ENCODE results near the gene KHDC1L.
"Not testable (repeated sequence)": the region's sequence is repeated elsewhere in the genome, so short reads cannot be mapped to it uniquely, and the experiment has no call there.

The KHDC1L gene

DNA sequence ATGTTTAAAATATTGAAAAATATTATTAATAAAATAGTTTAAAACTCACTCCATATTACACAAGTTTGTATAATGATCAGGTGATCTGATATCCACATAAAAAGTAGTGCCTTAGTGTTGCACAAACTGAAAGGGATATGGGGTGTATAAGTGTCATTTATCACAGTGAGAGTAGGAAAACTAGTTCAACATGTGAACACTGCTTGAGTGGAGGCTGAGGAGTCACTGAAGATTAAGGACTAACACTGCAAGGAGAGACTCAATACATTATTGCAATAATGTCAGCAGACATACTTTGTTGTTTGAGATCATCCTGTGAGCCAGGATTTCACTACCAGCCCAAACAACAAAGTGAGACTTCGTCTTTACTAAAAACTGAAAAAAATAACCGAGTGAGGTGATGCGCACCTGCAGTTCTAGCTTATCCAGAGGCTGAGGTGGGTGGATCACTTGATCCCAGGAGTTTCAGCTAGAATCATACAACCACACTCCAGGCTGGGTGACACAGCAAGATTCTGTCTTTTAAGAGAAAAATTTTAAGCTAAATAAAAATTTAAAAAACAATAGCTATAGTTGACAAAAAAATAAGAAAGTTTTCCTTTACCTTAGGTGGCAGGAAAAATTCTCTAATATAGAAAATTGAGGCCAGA is 2.4 kb upstream of the KHDC1L start:
- DNase-seq (ENCODE audit: low read depth, low spot score): no peak
- H3K4me3 ChIP-seq: no peak overlapping the region
- no peak overlapping the region for H3K9ac ChIP-seq (ENCODE audit: insufficient read length)
- H3K9me3 ChIP-seq (ENCODE audit: low read depth, low read length): no peaks in the 10 kb centered on the region
- no peak overlapping the region for H3K27ac ChIP-seq
- no peaks in the 10 kb centered on the region for H3K36me3 ChIP-seq (ENCODE audit: insufficient read depth, low read length)
- TF ChIP-seq POLR2AphosphoS5 (IDR thresholded peaks at IDR 0.05; ENCODE audit: borderline replicate concordance, low read depth, low read length): no peak
- TF ChIP-seq EZH2 (IDR thresholded peaks at IDR 0.05): no peak
- TF ChIP-seq FOXP2 (optimal IDR thresholded peaks at IDR 0.05; ENCODE audit: control extremely low read depth, extremely low read length, insufficient read depth): no peak

DNA sequence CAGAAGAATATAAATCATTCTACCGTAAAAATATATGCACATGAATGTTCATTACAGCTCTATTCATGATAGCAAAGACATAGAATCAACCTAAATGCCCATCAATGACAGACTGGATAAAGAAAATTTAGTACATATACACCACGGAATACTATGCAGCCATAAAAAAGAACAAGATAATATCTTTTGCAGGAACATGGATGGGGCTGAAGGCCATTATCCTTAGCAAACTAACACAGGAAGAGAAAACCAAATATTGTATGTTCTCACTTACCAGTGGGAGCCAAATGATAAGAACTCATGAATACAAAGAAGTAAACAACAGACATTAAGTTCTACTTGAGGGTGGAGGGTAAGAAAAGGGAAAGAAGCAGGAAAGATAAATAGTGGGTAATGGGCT is 8.4 kb downstream of the KHDC1L start:
- DNase-seq (ENCODE audit: low read depth, low spot score): no peak
- Histone ChIP-seq H3K4me3 (no peak overlapping the region), H3K9me3 (ENCODE audit: low read depth, low read length) (no peaks in the 10 kb centered on the region), H3K36me3 (ENCODE audit: insufficient read depth, low read length) (no peaks in the 10 kb centered on the region), H3K9ac (ENCODE audit: insufficient read length) (no peak overlapping the region), H3K27ac (no peak overlapping the region)
- TF ChIP-seq POLR2AphosphoS5 (IDR thresholded peaks at IDR 0.05; ENCODE audit: borderline replicate concordance, low read depth, low read length) (no peak), FOXP2 (optimal IDR thresholded peaks at IDR 0.05; ENCODE audit: control extremely low read depth, extremely low read length, insufficient read depth) (no peak), EZH2 (IDR thresholded peaks at IDR 0.05) (no peak)

DNA sequence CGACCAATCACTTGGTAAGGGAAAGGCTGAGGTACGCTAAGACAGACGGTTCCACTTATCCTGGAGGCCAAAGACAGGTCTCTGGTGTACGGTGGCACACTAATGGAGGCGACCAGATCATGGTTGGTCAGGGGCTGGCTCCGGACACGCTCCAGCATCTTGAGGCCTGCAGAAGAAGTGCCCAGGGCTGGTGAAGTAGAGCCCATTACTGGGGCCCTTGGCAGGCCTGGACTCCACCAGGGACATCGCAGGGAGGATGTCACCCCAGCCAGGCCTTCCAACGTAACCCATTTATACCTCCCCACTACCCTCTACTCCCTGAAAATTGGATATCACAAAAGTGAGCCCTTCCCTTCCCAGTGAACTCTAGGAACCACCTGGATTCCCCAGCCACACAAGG is 16.2 kb downstream of the KHDC1L start:
- Histone ChIP-seq H3K4me3 (no peak overlapping the region), H3K27ac (no peak overlapping the region), H3K9me3 (ENCODE audit: low read depth, low read length) (no peaks in the 10 kb centered on the region), H3K9ac (ENCODE audit: insufficient read length) (no peak overlapping the region), H3K36me3 (ENCODE audit: insufficient read depth, low read length) (no peaks in the 10 kb centered on the region)
- DNase-seq (ENCODE audit: low read depth, low spot score): no peak
- TF ChIP-seq FOXP2 (optimal IDR thresholded peaks at IDR 0.05; ENCODE audit: control extremely low read depth, extremely low read length, insufficient read depth) (no peak), EZH2 (IDR thresholded peaks at IDR 0.05) (no peak), POLR2AphosphoS5 (IDR thresholded peaks at IDR 0.05; ENCODE audit: borderline replicate concordance, low read depth, low read length) (no peak)

DNA sequence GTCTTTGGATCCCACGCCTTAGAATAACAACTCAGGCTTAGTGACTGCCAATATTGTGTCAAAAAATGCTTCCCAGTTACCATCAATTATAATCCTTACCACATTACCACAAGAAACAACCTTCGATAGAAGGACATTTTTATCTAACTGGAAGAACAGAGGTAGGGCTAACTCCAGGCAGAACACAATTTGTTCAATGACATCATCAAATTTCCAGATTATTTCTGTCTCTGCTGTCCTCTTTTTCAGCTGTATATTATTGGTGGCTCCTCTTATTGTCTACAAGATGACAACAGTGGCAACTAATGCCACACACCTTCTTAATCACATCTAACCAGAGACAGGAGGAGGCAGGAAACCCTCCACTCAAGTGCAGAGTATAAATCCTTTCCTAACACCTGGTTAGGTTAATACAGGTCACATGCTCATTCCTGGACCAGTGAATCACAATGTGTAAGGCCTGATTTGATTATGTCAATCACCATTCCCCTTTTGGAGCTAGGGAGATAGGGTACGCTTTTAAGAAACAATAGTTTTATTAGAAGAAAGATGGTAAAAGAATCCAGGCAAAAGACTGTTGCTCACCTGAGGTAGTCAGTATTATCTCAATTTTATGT is 18.0 kb downstream of the KHDC1L start:
- Histone ChIP-seq H3K36me3 (ENCODE audit: insufficient read depth, low read length) (no peaks in the 10 kb centered on the region), H3K27ac (no peak overlapping the region), H3K9me3 (ENCODE audit: low read depth, low read length) (no peaks in the 10 kb centered on the region), H3K9ac (ENCODE audit: insufficient read length) (no peak overlapping the region), H3K4me3 (no peak overlapping the region)
- TF ChIP-seq EZH2 (IDR thresholded peaks at IDR 0.05): no peak
- TF ChIP-seq POLR2AphosphoS5 (IDR thresholded peaks at IDR 0.05; ENCODE audit: borderline replicate concordance, low read depth, low read length): no peak
- no peak for TF ChIP-seq FOXP2 (optimal IDR thresholded peaks at IDR 0.05; ENCODE audit: control extremely low read depth, extremely low read length, insufficient read depth)
- no peak for DNase-seq (ENCODE audit: low read depth, low spot score)

DNA sequence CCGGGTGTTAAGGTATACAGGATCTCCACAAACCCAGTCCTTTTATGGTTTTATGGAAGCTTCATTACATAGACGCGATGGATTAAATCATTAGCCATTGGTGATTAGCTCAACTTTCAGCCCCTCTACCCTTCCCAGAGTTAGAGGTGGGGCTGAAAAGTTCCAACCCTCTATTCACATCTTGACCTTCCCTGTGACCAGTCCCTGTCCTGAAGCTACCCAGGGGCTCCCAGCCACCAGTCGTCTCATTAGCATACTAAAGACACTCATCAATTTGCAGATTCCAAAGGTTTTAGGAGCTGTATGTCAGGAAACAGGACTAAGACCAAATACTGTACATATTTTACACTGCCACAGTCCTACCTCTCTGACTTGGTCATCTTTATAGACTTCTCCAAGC is 21.0 kb downstream of the KHDC1L start:
- TF ChIP-seq EZH2 (IDR thresholded peaks at IDR 0.05): no peak
- Histone ChIP-seq H3K9ac (ENCODE audit: insufficient read length) (no peak overlapping the region), H3K36me3 (ENCODE audit: insufficient read depth, low read length) (no peaks in the 10 kb centered on the region), H3K4me3 (no peak overlapping the region), H3K27ac (no peak overlapping the region), H3K9me3 (ENCODE audit: low read depth, low read length) (no peaks in the 10 kb centered on the region)
- no peak for DNase-seq (ENCODE audit: low read depth, low spot score)

DNA sequence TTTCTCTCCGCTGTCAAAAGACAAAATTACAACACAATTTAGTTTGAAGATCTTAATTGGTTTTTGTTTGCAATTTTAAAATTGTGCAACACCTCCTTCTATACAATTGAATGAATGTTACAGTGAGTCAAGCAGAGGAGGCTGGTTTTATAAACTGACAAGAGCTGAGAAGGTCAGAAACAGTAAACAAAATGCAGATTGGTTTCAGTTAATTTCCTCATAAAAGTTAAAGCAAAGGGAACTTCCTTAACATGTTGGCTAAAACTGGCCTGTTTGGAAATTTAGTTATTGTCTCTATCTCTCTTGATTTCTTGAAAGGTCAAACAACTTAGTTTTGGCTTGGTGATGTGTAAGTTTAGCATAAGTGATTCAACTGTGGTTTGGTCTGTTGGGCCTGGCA is 22.2 kb downstream of the KHDC1L start:
- no peaks in the 10 kb centered on the region for H3K36me3 ChIP-seq (ENCODE audit: insufficient read depth, low read length)
- no peak overlapping the region for H3K9ac ChIP-seq (ENCODE audit: insufficient read length)
- no peaks in the 10 kb centered on the region for H3K9me3 ChIP-seq (ENCODE audit: low read depth, low read length)
- DNase-seq (ENCODE audit: low read depth, low spot score): no peak
- no peak overlapping the region for H3K4me3 ChIP-seq
- no peak for TF ChIP-seq FOXP2 (optimal IDR thresholded peaks at IDR 0.05; ENCODE audit: control extremely low read depth, extremely low read length, insufficient read depth)
- TF ChIP-seq EZH2 (IDR thresholded peaks at IDR 0.05): no peak
- no peak for TF ChIP-seq POLR2AphosphoS5 (IDR thresholded peaks at IDR 0.05; ENCODE audit: borderline replicate concordance, low read depth, low read length)
- no peak overlapping the region for H3K27ac ChIP-seq

DNA sequence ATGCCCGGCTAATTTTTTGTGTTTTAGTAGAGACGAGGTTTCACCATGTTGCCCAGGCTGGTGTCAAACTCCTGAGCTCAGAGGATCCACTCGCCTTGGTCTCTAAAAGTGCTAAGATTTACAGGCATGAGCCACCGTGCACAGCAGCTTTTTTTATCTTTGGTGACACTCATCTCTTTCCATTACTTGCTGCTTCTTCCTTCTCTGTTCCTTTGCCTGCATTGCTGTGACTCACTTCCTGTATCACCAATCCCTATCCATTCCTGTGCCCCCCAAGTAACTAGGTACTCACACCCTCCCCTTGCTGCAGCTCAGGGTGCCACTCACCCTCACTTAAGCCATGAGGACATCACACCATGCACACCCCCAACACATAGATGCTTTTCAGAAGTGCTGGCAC is 24.6 kb downstream of the KHDC1L start:
- H3K9ac ChIP-seq (ENCODE audit: insufficient read length): no peak overlapping the region
- no peak for TF ChIP-seq FOXP2 (optimal IDR thresholded peaks at IDR 0.05; ENCODE audit: control extremely low read depth, extremely low read length, insufficient read depth)
- TF ChIP-seq EZH2 (IDR thresholded peaks at IDR 0.05): no peak
- TF ChIP-seq POLR2AphosphoS5 (IDR thresholded peaks at IDR 0.05; ENCODE audit: borderline replicate concordance, low read depth, low read length): no peak
- DNase-seq (ENCODE audit: low read depth, low spot score): no peak
- no peaks in the 10 kb centered on the region for H3K36me3 ChIP-seq (ENCODE audit: insufficient read depth, low read length)
- H3K9me3 ChIP-seq (ENCODE audit: low read depth, low read length): no peaks in the 10 kb centered on the region
- H3K27ac ChIP-seq: no peak overlapping the region
- no peak overlapping the region for H3K4me3 ChIP-seq

DNA sequence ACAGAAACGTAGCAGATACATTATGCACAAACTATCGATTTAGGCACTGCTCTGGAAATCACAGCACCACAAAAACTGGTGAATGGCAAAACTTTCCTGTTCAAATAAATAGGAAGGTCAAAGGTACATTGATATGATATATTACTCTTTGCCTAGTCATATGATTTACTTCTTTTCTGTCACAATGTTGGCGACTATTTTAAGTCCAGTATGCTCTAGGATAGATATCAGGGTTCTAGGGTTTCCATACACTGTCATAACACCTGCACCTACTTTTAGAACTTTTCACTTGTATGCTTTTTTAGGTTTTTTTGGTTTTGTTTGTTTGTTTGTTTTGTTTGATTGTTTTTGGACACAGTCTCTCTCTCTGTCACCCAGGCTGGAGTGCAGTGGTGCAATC is 25.0 kb downstream of the KHDC1L start:
- TF ChIP-seq EZH2 (IDR thresholded peaks at IDR 0.05) (no peak), FOXP2 (optimal IDR thresholded peaks at IDR 0.05; ENCODE audit: control extremely low read depth, extremely low read length, insufficient read depth) (no peak), POLR2AphosphoS5 (IDR thresholded peaks at IDR 0.05; ENCODE audit: borderline replicate concordance, low read depth, low read length) (no peak)
- no peak overlapping the region for H3K9ac ChIP-seq (ENCODE audit: insufficient read length)
- DNase-seq (ENCODE audit: low read depth, low spot score): no peak
- no peaks in the 10 kb centered on the region for H3K9me3 ChIP-seq (ENCODE audit: low read depth, low read length)
- no peak overlapping the region for H3K4me3 ChIP-seq
- peaks cover 4% of the 10 kb centered on the region; the same call in 1 of the 2 replicates for H3K36me3 ChIP-seq (ENCODE audit: insufficient read depth, low read length)
- H3K27ac ChIP-seq: no peak overlapping the region

DNA sequence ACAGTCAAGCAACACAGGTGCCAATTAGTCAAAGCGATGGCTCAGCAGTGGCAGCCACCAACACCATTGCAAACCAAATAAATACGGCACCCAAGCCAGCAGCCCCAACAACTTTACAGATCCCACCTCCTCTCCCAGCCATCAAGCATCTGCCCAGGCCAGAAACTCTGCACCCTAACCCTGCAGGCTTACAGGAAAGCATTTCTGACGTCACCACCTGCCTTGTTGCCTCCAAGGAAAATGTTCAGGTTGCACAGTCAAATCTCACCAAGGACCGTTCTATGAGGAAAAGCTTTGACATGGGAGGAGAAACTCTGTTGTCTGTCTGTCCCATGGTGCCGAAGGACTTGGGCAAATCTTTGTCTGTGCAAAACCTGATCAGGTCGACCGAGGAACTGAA is 30.6 kb downstream of the KHDC1L start:
- peaks cover 14% of the 10 kb centered on the region; the same call in 1 of the 2 replicates for H3K36me3 ChIP-seq (ENCODE audit: insufficient read depth, low read length)
- TF ChIP-seq EZH2 (IDR thresholded peaks at IDR 0.05): no peak
- no peak for TF ChIP-seq FOXP2 (optimal IDR thresholded peaks at IDR 0.05; ENCODE audit: control extremely low read depth, extremely low read length, insufficient read depth)
- no peak for TF ChIP-seq POLR2AphosphoS5 (IDR thresholded peaks at IDR 0.05; ENCODE audit: borderline replicate concordance, low read depth, low read length)
- DNase-seq (ENCODE audit: low read depth, low spot score): no peak
- no peak overlapping the region for H3K4me3 ChIP-seq
- H3K9me3 ChIP-seq (ENCODE audit: low read depth, low read length): no peaks in the 10 kb centered on the region
- H3K27ac ChIP-seq: no peak overlapping the region
- no peak overlapping the region for H3K9ac ChIP-seq (ENCODE audit: insufficient read length)

DNA sequence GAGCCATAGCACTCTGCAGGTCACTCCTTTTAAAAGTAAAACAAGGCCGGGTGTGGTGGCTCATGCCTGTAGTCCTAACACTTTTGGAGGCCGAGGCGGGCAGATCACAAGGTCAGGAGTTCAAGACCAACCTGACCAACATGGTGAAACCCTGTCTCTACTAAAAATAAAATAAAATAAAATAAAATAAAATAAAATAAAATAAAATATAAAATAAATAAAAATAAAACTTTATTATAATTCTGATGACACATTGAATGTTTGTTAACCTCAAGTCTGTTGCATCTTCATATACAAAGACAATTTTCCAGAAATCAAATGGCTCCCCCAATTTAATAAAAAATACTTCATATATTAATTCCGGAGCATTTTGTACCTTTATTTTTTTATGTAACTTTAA is 32.0 kb downstream of the KHDC1L start:
- not testable (repeated sequence) for H3K4me3 ChIP-seq; H3K27ac ChIP-seq; DNase-seq (ENCODE audit: low read depth, low spot score); H3K9me3 ChIP-seq (ENCODE audit: low read depth, low read length); H3K9ac ChIP-seq (ENCODE audit: insufficient read length)
- H3K36me3 ChIP-seq (ENCODE audit: insufficient read depth, low read length): peaks cover 14% of the 10 kb centered on the region; the same call in 1 of the 2 replicates
